H9 (cell line): ENCODE data around the gene KIF5A. TPM values are rescaled to one million over a fixed set of nuclear protein-coding genes. Genes with fewer than 3 reads are reported as not detected.

Experiments
- DNase-seq: peaks from one replicate; pipeline ENCODE4 v3.0.0-alpha.2; 2017
- H2AFZ ChIP-seq: one replicate; pipeline ENCODE4 v1.6.1; 2013; ENCODE audit warnings: mild to moderate bottlenecking, low read length, control low read depth, moderate library complexity
- H2AK5ac ChIP-seq: 2 replicates; pipeline ENCODE4 v1.6.1; 2013; ENCODE audit warnings: low read length, control low read depth, mixed read lengths; ENCODE audit not compliant: insufficient read length
- H2BK120ac ChIP-seq: one replicate; pipeline ENCODE4 v1.6.1; 2013; ENCODE audit warnings: low read depth, mild to moderate bottlenecking, low read length, control low read depth, inconsistent platforms; ENCODE audit not compliant: poor library complexity, severe bottlenecking
- H2BK12ac ChIP-seq: 2 replicates; pipeline ENCODE4 v1.6.1; 2013; ENCODE audit warnings: low read length, control low read depth, mixed read lengths, low read depth; ENCODE audit not compliant: insufficient read length
- H2BK15ac ChIP-seq: 2 replicates; pipeline ENCODE4 v1.6.1; 2013; ENCODE audit warnings: low read depth, low read length, control low read depth
- H2BK20ac ChIP-seq: one replicate; pipeline ENCODE4 v1.6.1; 2013; ENCODE audit warnings: low read depth, mild to moderate bottlenecking, low read length, control low read depth, inconsistent platforms; ENCODE audit not compliant: poor library complexity, severe bottlenecking
- H2BK5ac ChIP-seq: 2 replicates; pipeline ENCODE4 v1.6.1; 2013; ENCODE audit warnings: low read length, control low read depth, mixed read lengths; ENCODE audit not compliant: insufficient read length
- H3K14ac ChIP-seq: 2 replicates; pipeline ENCODE4 v1.6.1; 2013; ENCODE audit warnings: low read length, control low read depth; ENCODE audit not compliant: insufficient read depth
- H3K18ac ChIP-seq: 2 replicates; pipeline ENCODE4 v1.6.1; 2013; ENCODE audit warnings: low read depth, mild to moderate bottlenecking, mixed read lengths, low read length, control low read depth; ENCODE audit not compliant: insufficient read length
- H3K23ac ChIP-seq: 2 replicates; pipeline ENCODE4 v1.6.1; 2013; ENCODE audit warnings: low read length, control low read depth, mixed read lengths, low read depth; ENCODE audit not compliant: insufficient read length
- H3K23me2 ChIP-seq: 2 replicates; pipeline ENCODE4 v1.6.1; 2013; ENCODE audit warnings: low read depth, mild to moderate bottlenecking, mixed read lengths, low read length, control low read depth; ENCODE audit not compliant: insufficient read length, poor library complexity, severe bottlenecking
- H3K27ac ChIP-seq: 2 replicates; pipeline ENCODE4 v1.5.1; 2013; ENCODE audit warnings: low read length, control low read depth, mixed read lengths, low read depth; ENCODE audit not compliant: insufficient read length
- H3K27me3 ChIP-seq: 2 replicates; pipeline ENCODE4 v1.6.1; 2013; ENCODE audit warnings: low read length, control low read depth, inconsistent platforms; ENCODE audit not compliant: insufficient read depth
- H3K4ac ChIP-seq: 2 replicates; pipeline ENCODE4 v1.6.1; 2013; ENCODE audit warnings: low read depth, mild to moderate bottlenecking, control low read depth, inconsistent platforms, low read length, moderate library complexity
- H3K4me1 ChIP-seq: 2 replicates; pipeline ENCODE4 v1.6.1; 2013; ENCODE audit warnings: low read length, control low read depth, inconsistent platforms; ENCODE audit not compliant: insufficient read depth
- H3K4me2 ChIP-seq: 2 replicates; pipeline ENCODE4 v1.6.1; 2013; ENCODE audit warnings: low read length, control low read depth, mixed read lengths; ENCODE audit not compliant: insufficient read length, insufficient read depth
- H3K56ac ChIP-seq: 2 replicates; pipeline ENCODE4 v1.6.1; 2013; ENCODE audit warnings: low read depth, mild to moderate bottlenecking, mixed read lengths, low read length, control low read depth; ENCODE audit not compliant: insufficient read length
- H3K79me1 ChIP-seq: 2 replicates; pipeline ENCODE4 v1.6.1; 2013; ENCODE audit warnings: low read depth, mild to moderate bottlenecking, moderate library complexity, low read length, control low read depth, inconsistent platforms; ENCODE audit not compliant: insufficient read depth, poor library complexity, severe bottlenecking
- H3K79me2 ChIP-seq: 2 replicates; pipeline ENCODE4 v1.6.1; 2013; ENCODE audit warnings: low read length, control low read depth, inconsistent platforms; ENCODE audit not compliant: insufficient read depth
- H3K9ac ChIP-seq: 2 replicates; pipeline ENCODE4 v1.6.1; 2013; ENCODE audit warnings: low read length, control low read depth, mixed read lengths; ENCODE audit not compliant: insufficient read length; ENCODE audit errors: extremely low read depth
- H3K9me3 ChIP-seq: one replicate; pipeline ENCODE4 v1.6.1; 2013; ENCODE audit warnings: low read depth, low read length, inconsistent platforms; ENCODE audit not compliant: control insufficient read depth
- H3T11ph ChIP-seq: one replicate; pipeline ENCODE4 v1.6.1; 2013; ENCODE audit warnings: mild to moderate bottlenecking, low read length, control low read depth, inconsistent platforms
- H4K20me1 ChIP-seq: one replicate; pipeline ENCODE4 v1.6.1; 2013; ENCODE audit not compliant: control insufficient read depth, insufficient read length, insufficient read depth
- H4K5ac ChIP-seq: 2 replicates; pipeline ENCODE4 v1.6.1; 2013; ENCODE audit warnings: low read depth, mild to moderate bottlenecking, mixed read lengths, low read length, control low read depth; ENCODE audit not compliant: insufficient read length
- H4K8ac ChIP-seq: replicated peaks from 2 replicates; pipeline ENCODE4 v1.6.1; 2013; ENCODE audit warnings: low read length, control low read depth, mixed read lengths, low read depth; ENCODE audit not compliant: insufficient read length
- H4K91ac ChIP-seq: 2 replicates; pipeline ENCODE4 v1.6.1; 2013; ENCODE audit warnings: low read depth, mild to moderate bottlenecking, moderate library complexity, mixed read lengths, low read length, control low read depth; ENCODE audit not compliant: insufficient read length
- H3K27ac Mint-ChIP-seq, 3 experiments: 2 replicates in 2 of 3; 3 replicates in 1 of 3; pipeline ENCODE4 v1.8.0; 2020 to 2021; ENCODE audit warnings: mixed read lengths in 3 of 3, mild to moderate bottlenecking in 1 of 3, moderate library complexity in 1 of 3
- H3K27me3 Mint-ChIP-seq: 2 replicates; pipeline ENCODE4 v1.8.0; 2021; ENCODE audit warnings: low read depth, mild to moderate bottlenecking, moderate library complexity, mixed read lengths
- H3K36me3 Mint-ChIP-seq, 3 experiments: 2 replicates in 2 of 3; 3 replicates in 1 of 3; pipeline ENCODE4 v1.8.0; 2020 to 2021; ENCODE audit warnings: low read depth in 3 of 3, mixed read lengths in 3 of 3; ENCODE audit not compliant: insufficient read depth in 1 of 3
- H3K4me1 Mint-ChIP-seq, 2 experiments: 2 replicates each; pipeline ENCODE4 v1.8.0; 2020; ENCODE audit warnings: mixed read lengths in 2 of 2
- H3K4me3 Mint-ChIP-seq, 2 experiments: 2 replicates in 1 of 2; 3 replicates in 1 of 2; pipeline ENCODE4 v1.8.0; 2020 to 2021; ENCODE audit warnings: mild to moderate bottlenecking in 2 of 2, mixed read lengths in 2 of 2, moderate library complexity in 1 of 2
- H3K9me3 Mint-ChIP-seq, 2 experiments: 2 replicates in 1 of 2; 3 replicates in 1 of 2; pipeline ENCODE4 v1.8.0; 2020; ENCODE audit warnings: mild to moderate bottlenecking in 2 of 2, mixed read lengths in 2 of 2, moderate library complexity in 1 of 2
- WGBS: extraction: QIAGEN DNeasy Blood & Tissue Kit; methylation state at CpG from one replicate; pipeline ENCODE4 v1.1.7; 2013; ENCODE audit warnings: missing lambda C conversion rate, low lambda C conversion rate, mixed read lengths; ENCODE audit not compliant: insufficient read length; ENCODE audit errors: extremely low coverage; 5-methylcytosine and 5-hydroxymethylcytosine counted together
- total RNA-seq: library from RNA; stranded (reverse); gene quantifications from 2 replicates; pipeline ENCODE4 v1.2.1, GENCODE V29; 2021
- TF ChIP-seq, protein P1 (sequence below): fragments of 200-600 bp; sonication (generic); conservative IDR thresholded peaks from 3 replicates; pipeline ENCODE4 v1.8.0; 2021; ENCODE audit warnings: antibody characterized with exemption, mild to moderate bottlenecking

Gene KIF5A
- total RNA-seq, 1 experiment from 2014 or later: 18.5 TPM

DNA sequence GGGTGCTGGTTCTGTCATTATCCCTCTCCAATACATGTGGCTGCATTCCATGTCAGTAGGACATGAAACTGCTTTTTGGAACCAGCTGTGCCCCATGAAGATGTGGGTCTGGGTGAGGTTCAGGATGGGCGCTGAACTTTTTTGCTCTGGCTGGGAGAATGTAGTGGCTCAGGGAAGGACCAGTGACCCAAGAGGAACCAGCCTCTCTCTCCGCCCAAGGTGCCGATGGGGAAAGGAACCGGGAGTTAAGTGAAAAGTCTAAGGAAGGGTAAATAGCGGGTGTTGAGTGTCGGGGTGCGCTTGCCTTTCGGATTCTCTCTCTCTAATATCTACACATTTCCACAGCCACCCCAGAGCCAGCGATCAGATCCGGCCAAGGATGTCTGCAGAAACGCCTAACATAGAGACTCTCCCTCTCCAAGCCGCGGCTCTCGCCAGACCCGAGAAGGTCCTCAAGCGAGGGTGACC, 69.2 kb downstream of the KIF5A start:
- WGBS: no CpG with 5 or more reads among the region's 16 CpGs
- no peaks in the 10 kb centered on the region for H3K79me1 ChIP-seq
- H4K20me1 ChIP-seq: no peaks in the 10 kb centered on the region
- H3K23ac ChIP-seq: no peak overlapping the region
- H3K9me3 ChIP-seq: no peaks in the 10 kb centered on the region
- no peak overlapping the region for H4K91ac ChIP-seq
- H3K14ac ChIP-seq: no peak overlapping the region
- peak overlapping the region; percentile 48 to 80; a peak in 4 of 5 replicates for H3K4me3 Mint-ChIP-seq
- H3T11ph ChIP-seq: no peak overlapping the region
- peaks cover 30 to 37% of the 10 kb centered on the region in 2 experiments for H3K4me1 Mint-ChIP-seq
- peaks cover 9 to 32% (median 17%) of the 10 kb centered on the region in 3 experiments for H3K36me3 Mint-ChIP-seq
- H3K23me2 ChIP-seq: peaks cover 12% of the 10 kb centered on the region
- H3K27ac ChIP-seq: no peak overlapping the region
- no peaks in the 10 kb centered on the region for H3K79me2 ChIP-seq
- no peak overlapping the region for H2BK5ac ChIP-seq
- TF ChIP-seq, protein P1, sequence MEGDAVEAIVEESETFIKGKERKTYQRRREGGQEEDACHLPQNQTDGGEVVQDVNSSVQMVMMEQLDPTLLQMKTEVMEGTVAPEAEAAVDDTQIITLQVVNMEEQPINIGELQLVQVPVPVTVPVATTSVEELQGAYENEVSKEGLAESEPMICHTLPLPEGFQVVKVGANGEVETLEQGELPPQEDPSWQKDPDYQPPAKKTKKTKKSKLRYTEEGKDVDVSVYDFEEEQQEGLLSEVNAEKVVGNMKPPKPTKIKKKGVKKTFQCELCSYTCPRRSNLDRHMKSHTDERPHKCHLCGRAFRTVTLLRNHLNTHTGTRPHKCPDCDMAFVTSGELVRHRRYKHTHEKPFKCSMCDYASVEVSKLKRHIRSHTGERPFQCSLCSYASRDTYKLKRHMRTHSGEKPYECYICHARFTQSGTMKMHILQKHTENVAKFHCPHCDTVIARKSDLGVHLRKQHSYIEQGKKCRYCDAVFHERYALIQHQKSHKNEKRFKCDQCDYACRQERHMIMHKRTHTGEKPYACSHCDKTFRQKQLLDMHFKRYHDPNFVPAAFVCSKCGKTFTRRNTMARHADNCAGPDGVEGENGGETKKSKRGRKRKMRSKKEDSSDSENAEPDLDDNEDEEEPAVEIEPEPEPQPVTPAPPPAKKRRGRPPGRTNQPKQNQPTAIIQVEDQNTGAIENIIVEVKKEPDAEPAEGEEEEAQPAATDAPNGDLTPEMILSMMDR: no peak
- H3K9ac ChIP-seq: no peak overlapping the region
- no peak overlapping the region for H2AK5ac ChIP-seq
- no peak overlapping the region for H2AFZ ChIP-seq
- no peak overlapping the region for H2BK15ac ChIP-seq
- no peak overlapping the region for H3K18ac ChIP-seq
- H3K27ac Mint-ChIP-seq: no peak overlapping the region; a peak in 1 of 7 replicates
- H4K8ac ChIP-seq: no peak overlapping the region
- H2BK20ac ChIP-seq: no peak overlapping the region
- DNase-seq: no peak
- no peak overlapping the region for H3K4ac ChIP-seq
- no peak overlapping the region for H2BK12ac ChIP-seq
- H3K56ac ChIP-seq: no peak overlapping the region
- no peak overlapping the region for H2BK120ac ChIP-seq
- H3K4me2 ChIP-seq: peak overlapping the region; percentile 71
- H3K9me3 Mint-ChIP-seq: peaks cover 0 to 5% of the 10 kb centered on the region in 2 experiments; a peak in 3 of 5 replicates
- peaks cover 73% of the 10 kb centered on the region for H3K27me3 ChIP-seq
- peaks cover 79% of the 10 kb centered on the region for H3K27me3 Mint-ChIP-seq
- no peak overlapping the region for H4K5ac ChIP-seq
- no peaks in the 10 kb centered on the region for H3K4me1 ChIP-seq
